HT-29 (cell line): ENCODE measurements around the gene JARID2. TPM values are rescaled to one million over a fixed set of nuclear protein-coding genes. Genes with fewer than 3 reads are reported as not detected.

Source experiments
- DNase-seq: peaks from one replicate; pipeline ENCODE4 v3.0.0-alpha.2; 2015; ENCODE audit warnings: low spot score
- total RNA-seq: library from RNA; depleted of rRNA; stranded (reverse); fragments of >200 nt; shearing (Covaris generic); gene quantifications from 2 replicates; pipeline ENCODE4 v1.2.3, GENCODE V29; 2014

Gene JARID2
- total RNA-seq, 1 experiment from 2014 or later = 6.7 TPM

DNA sequence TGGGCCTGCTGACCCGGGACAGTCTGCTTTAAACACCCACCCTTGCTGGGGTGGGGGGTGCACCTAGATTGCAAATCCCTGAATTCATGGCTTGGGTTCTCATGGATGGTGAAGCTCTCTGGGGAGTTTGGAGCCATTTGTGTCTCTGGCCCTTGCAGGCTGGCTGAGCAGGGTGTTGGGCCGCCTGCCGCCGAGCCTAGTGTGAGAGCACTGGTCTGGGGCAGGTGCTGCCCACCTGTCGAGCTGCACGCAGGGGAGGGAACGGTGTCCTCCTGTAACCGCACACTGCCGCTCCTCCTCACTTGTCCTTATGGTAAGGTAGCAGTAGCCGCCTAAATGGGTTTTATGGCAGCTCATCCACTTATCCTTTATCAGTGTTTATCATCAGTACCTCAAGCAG, 273.0 kb downstream of the JARID2 start:
- no peak for DNase-seq

GRCh38 chr6:15519681-15520080, 273.8 kb downstream of the JARID2 start:
- no peak for DNase-seq

DNA sequence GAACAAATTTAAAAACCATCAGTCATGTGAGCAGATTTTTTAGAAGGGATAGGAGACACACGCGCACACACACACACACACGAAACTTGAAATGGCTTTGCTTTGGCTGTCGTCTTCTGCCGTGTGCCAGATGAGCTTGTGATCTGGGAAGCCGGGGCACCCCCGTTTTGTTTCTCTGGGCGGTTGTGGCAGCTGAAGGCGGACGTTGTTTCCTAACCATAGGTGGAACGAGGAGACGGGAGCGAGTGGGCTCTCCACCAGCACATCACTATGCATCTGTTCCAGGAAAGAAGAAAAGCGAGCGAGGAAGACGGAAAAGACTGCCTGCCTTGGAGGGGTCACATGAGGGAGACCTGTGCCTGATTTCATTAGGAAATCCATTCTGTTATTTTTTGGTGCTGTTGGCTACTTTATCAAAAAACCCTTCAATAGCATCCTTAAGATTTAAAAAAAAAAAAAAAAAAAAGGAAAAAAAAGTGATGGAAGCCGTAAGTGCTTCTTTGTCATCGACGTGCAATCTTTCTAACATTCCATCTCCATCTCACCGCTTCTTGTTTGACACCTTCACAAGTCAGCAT, 274.8 kb downstream of the JARID2 start:
- DNase-seq = no peak

GRCh38 chr6:15521582-15521981, 275.7 kb downstream of the JARID2 start:
- no peak for DNase-seq

- DNase-seq = no peak
Measured at GRCh38 chr6:15522026-15522425, 276.2 kb downstream of the JARID2 start.

DNA sequence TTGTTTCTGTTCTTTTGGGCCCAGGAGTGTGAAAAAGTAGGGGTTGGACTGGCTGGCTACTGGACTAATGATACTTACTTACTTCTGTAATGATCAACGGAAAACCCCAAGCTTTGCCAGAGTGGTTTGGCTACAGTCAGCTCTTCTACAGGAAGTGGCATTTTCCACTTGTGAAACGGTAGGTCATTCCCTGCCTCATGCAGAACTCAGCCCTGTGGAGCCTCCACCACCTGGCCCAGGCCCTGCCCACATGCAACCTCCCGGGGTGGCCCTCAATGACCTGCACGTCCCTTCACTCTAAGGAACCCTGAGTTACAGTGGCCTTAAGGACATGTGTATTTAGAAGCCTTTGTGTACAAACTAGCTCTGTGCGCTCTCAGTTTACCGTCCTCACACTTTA, 276.6 kb downstream of the JARID2 start:
- no peak for DNase-seq

DNA sequence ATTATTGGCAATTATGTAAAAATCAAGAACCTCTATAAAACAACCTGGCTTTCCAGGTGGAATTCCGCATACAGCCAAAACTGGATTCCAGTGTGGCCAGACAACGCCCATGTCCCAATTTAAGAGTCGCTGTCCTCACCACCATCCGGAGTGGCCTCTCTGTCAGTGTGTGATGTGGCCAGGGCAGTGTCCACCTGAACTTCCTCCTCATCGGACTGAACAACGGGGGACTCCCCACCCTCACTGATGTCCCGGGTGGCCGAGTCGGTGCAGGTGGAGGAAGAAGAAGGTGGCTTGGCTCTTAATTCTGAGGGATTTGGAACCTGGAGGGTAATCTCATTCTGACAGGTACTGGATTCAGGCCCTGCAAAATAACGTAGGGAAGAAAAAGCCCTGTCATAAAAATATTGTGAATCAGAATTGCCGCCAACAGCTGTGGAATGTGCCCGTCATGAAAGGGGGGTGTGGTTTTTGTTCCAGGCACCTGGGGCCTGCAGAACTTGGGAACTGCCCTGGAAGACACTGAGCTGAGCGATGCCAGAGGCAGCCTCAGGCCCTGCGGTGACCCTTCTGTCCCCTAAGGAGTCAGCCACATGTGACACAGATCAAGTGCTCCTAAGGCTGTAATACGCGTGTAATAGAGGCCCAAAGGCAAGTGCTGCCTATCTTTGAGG, 277.1 kb downstream of the JARID2 start:
- no peak for DNase-seq

DNA sequence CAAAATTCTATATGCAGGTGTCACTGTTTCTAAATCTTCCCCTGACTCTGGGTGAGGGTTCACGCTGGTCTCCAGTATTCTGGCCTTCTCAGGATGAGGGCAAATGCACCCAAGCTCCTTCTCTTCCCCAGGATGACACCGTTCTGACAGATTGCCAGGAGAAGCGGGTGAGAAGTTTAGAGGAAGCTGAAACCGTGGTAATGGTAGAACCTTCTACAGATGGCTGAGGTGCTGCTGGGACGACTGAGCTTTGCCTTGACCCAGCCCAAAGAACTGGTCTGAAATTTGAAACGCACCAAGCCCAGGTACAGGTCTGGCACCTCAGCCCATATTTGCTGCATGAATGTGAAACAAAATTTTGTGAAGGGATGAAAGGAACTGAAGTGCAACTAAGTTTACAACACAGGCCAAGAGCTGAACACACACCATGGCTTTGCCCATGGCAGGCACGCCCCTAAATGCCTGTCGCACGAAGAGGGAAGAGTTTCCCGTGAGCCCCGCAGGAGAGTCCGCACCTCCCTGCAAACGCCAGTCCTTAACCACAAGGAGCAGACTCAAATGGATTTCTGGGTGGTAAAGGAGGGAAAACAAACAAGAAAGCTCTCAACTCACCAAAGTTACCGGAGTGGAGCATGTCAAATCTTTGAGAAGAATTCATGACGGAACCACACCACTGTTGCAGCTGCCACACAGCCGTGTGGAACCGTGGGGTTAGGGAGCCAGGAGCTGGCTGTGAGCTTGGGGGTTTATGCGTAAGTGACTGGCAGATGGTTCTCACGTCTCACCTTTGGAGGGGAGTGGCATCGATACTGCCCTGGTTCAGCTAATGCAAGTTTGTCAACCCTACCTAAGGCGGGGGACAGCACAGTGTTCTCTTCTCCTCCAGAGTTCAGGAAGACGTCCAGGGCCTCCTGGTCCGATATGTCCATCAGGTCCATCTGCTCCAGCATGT, 278.1 kb downstream of the JARID2 start:
- DNase-seq = no peak

DNA sequence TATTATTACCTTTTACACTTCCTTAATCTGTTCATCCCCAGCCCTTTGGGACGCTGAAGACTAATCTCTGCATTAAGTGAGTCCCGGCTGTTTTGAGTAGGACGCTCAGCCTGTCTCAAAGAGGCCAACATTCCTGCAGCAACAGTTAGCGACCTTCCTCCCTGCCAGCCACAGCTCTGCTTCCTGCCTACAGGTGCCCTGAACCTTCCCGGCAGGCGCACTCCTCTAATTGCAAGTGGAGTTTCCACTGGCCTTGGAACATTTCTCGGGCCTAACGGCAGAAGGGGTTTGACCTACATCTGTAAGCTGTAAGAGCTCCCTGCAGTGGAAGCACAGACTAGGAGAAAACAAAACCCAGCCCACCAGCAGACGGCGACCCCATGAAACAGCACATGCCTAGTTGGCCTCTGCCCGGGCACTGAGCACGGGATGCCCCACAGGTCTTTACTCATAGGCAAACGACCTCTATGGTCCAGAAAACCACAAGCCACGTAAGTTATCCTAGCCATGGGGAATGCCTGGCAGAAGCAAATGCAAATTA, 279.1 kb downstream of the JARID2 start:
- no peak for DNase-seq

DNA sequence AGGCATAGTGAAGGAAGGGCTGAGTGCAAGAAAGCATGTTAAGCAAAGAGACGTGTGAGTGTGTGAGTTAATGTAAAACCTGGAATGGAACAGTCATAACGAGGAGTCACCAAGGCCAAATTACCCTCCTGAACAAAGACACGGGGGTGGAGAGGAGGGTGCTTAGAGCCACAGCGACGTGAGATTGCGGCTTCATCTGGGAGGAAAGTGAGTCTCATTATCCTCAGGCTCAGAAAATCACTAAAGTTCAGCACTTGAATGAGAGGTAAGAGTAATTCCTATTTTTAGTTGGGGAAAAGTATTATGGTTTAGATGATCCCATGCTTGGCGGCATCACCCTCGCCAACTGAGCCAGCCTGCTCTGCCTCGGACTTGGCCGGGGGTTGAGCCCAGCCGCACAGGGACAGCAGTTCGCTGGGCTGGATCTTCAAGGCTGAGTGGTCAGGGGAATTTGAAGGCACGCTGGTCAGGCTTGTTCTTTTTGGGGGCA, 280.4 kb downstream of the JARID2 start:
- no peak for DNase-seq

DNA sequence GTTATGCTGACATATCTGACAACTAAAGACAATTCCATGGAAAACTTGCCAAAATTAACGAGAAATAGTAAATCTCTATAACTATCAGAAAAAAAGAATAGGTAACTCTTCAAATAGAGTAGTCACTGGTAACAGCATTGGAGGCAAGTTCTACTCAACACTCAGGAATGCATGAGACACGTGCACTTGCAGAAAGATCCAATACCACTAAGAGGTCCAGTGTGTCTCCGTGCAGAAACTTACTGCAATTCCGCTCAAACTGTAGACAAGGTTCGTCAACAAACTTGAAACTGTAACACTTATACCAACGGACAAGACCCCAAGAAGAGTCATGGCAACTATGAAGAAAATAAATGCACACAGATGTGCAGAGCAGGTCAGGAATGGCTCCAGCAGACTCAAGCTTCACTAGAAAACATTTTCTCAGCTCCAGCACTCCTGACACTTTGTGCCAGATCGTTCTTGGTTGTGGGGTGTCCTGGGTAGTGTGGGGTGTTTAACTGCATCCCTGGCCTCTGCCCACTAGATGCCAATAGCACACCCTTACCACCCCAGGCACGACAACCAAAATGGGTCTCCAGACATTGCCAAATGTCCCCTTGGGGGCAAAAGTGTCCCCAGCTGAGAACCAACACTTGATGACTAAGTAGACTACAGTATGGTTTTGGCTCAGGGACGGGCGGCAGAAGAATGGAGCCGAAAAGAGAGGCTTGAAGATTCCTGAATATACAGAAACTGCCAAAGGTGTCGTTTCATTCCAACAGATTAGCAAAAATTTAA, 282.2 kb downstream of the JARID2 start:
- DNase-seq = no peak

DNA sequence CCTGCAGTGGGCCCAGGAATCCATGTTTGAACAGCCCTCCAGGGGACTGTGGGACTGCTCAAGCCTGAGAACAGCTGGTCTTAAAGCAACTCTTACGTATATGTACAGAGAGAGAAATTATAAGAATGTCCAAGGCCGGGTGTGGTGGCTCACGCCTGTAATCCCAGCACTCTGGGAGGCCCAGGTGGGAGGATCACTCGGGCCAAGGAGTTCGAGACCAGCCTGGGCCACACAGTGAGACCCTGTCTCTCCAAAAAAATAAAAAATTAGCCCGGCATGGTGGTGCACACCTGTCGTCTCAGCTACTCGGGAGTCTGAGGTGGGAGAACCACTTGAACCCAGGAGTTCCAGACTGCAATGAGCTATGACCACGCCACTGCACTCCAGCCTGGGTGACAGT, 283.0 kb downstream of the JARID2 start:
- DNase-seq = no peak

GRCh38 chr6:15530411-15530810, 284.5 kb downstream of the JARID2 start:
- no peak for DNase-seq

- no peak for DNase-seq
Measured at GRCh38 chr6:15531973-15532372, 286.1 kb downstream of the JARID2 start.

- DNase-seq = no peak
Measured at GRCh38 chr6:15533379-15534026, 287.6 kb downstream of the JARID2 start.

- DNase-seq = no peak
Measured at GRCh38 chr6:15534974-15535373, 289.1 kb downstream of the JARID2 start.

DNA sequence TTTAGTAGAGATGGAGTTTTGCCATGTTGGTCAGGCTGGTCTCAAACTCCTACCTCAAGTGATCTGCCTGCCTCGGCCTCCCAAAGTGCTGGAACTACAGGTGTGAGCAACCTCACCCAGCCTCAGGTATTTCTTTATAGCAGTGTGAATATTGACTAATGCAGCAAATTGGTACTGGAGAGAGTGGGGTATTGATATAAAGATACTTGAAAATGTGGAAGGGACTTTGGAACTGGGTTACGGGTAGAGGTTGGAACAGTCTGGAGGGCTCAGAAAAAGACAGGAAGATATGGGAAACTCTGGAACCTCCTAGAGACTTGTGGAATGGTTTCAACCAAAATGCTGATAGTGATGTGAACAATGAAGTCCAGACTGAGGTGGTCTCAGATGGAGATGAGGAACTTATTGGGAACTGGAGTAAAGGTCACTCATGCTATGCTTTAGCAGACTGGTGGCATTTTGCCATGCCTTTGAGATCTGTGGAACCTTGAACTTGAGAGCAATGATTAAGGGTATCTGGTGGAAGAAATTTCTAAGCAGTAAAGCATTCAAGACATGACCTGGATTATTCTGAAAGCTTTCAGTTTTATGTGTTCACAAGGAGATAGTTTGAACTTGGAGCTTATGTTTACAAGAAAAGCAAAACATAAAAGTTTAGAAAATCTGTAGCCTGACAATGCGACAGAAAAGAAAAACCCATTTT, 289.8 kb downstream of the JARID2 start:
- no peak for DNase-seq

DNA sequence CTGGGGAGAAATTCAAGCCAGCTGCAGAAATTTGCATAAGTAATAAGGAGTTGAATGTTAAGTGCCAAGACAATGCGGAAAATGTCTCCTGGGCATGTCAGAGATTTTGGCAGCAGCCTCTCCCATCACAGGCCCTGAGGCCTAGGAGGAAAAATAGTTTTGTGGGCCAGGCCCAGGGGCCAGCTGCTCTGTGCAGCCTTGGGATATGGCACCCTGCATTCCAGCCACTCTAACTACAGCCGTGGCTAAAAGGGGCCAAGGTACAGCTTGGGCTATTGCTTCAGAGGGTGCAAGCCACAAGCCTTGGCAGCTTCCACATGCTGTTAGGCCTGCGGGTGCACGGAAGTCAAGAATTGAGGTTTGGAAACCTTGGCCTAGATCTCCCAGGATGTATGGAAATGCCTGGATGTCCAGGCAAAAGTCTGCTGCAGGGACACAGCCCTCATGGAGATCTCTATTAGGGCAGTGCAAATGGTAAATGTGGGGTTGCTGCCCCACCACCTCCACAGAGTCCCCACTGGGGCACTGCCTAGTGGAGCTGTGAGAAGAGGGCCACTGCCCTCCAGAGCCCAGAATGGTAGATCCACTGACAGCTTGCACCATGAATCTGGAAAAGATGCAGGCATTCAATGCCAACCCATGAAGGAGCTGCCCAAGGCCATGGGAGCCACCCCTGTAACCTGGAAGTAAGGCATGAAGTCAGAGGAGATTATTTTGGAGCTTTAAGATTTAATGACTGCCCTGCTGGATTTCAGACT, 290.5 kb downstream of the JARID2 start:
- DNase-seq = no peak

- DNase-seq = no peak
Measured at GRCh38 chr6:15538106-15538505, 292.2 kb downstream of the JARID2 start.
